ENCODE data around the gene KLHL29. TPM values are rescaled to one million over a fixed set of nuclear protein-coding genes. Genes with fewer than 3 reads are reported as not detected.

KLHL29 gene
- polyA plus RNA-seq, 1 donor from 2014 or later: 42.4 TPM

DNA sequence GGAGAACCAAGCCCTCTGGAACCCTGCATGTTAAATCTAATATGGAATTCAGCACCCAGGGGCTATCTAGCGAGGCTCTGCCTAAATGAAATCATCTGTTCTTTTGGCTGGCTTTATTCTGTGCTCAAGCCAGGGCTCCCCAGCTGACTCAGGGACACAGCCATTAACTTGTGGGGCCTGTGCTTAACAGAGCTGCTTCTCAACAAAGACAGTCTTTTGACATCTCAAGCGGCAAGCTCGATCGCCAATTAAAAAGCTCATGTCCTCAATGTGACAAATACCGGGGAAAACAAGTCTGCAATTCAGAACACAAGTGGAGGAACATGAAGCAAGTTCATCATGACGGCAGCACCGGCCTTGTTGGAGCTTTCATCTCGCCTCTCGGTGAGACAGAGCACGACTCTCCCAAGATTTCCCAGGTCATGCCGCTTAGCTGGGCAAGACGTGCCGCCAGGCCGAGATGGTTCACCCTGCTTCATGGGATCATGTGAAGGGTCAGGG is 64.9 kb downstream of the KLHL29 start:
- Histone ChIP-seq H3K27me3 (ENCODE audit: insufficient read depth, low read depth, low read length) (no peaks in the 10 kb centered on the region), H3K27ac (ENCODE audit: low read length) (no peak overlapping the region), H3K9me3 (ENCODE audit: low read length) (no peaks in the 10 kb centered on the region), H3K4me2 (ENCODE audit: low read length) (no peak overlapping the region), H3F3A (ENCODE audit: insufficient read depth, low read length, poor library complexity, severe bottlenecking) (no peaks in the 10 kb centered on the region), H3K9ac (ENCODE audit: low read length) (no peak overlapping the region), H3K4me3 (ENCODE audit: low read length) (no peak overlapping the region), H2AFZ (ENCODE audit: low read depth, low read length) (no peak overlapping the region), H3K9me2 (ENCODE audit: insufficient read depth, low read length) (no peaks in the 10 kb centered on the region), H4K20me1 (ENCODE audit: insufficient read depth) (no peaks in the 10 kb centered on the region), H3K36me3 (ENCODE audit: insufficient read depth, low read length) (no peaks in the 10 kb centered on the region), H3K79me2 (replicated peaks; ENCODE audit: insufficient read depth, low read length) (no peaks in the 10 kb centered on the region)
- TF ChIP-seq, protein P1, sequence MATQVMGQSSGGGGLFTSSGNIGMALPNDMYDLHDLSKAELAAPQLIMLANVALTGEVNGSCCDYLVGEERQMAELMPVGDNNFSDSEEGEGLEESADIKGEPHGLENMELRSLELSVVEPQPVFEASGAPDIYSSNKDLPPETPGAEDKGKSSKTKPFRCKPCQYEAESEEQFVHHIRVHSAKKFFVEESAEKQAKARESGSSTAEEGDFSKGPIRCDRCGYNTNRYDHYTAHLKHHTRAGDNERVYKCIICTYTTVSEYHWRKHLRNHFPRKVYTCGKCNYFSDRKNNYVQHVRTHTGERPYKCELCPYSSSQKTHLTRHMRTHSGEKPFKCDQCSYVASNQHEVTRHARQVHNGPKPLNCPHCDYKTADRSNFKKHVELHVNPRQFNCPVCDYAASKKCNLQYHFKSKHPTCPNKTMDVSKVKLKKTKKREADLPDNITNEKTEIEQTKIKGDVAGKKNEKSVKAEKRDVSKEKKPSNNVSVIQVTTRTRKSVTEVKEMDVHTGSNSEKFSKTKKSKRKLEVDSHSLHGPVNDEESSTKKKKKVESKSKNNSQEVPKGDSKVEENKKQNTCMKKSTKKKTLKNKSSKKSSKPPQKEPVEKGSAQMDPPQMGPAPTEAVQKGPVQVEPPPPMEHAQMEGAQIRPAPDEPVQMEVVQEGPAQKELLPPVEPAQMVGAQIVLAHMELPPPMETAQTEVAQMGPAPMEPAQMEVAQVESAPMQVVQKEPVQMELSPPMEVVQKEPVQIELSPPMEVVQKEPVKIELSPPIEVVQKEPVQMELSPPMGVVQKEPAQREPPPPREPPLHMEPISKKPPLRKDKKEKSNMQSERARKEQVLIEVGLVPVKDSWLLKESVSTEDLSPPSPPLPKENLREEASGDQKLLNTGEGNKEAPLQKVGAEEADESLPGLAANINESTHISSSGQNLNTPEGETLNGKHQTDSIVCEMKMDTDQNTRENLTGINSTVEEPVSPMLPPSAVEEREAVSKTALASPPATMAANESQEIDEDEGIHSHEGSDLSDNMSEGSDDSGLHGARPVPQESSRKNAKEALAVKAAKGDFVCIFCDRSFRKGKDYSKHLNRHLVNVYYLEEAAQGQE (IDR thresholded peaks at IDR 0.05; ENCODE audit: borderline replicate concordance): no peak
- TF ChIP-seq SMC3 (conservative IDR thresholded peaks at IDR 0.05; ENCODE audit: poor library complexity) (no peak), EZH2 (IDR thresholded peaks at IDR 0.05; ENCODE audit: borderline replicate concordance, insufficient read depth, low read length, poor library complexity, severe bottlenecking) (no peak), MXI1 (conservative IDR thresholded peaks at IDR 0.05; ENCODE audit: poor library complexity, severe bottlenecking) (no peak), TAF1 (IDR thresholded peaks at IDR 0.05; ENCODE audit: low read depth) (no peak), POLR2AphosphoS5 (IDR thresholded peaks at IDR 0.05) (no peak), EP300 (conservative IDR thresholded peaks at IDR 0.05; ENCODE audit: poor library complexity, severe bottlenecking) (no peak), RAD21 (conservative IDR thresholded peaks at IDR 0.05) (no peak)
- TF ChIP-seq, protein P2, sequence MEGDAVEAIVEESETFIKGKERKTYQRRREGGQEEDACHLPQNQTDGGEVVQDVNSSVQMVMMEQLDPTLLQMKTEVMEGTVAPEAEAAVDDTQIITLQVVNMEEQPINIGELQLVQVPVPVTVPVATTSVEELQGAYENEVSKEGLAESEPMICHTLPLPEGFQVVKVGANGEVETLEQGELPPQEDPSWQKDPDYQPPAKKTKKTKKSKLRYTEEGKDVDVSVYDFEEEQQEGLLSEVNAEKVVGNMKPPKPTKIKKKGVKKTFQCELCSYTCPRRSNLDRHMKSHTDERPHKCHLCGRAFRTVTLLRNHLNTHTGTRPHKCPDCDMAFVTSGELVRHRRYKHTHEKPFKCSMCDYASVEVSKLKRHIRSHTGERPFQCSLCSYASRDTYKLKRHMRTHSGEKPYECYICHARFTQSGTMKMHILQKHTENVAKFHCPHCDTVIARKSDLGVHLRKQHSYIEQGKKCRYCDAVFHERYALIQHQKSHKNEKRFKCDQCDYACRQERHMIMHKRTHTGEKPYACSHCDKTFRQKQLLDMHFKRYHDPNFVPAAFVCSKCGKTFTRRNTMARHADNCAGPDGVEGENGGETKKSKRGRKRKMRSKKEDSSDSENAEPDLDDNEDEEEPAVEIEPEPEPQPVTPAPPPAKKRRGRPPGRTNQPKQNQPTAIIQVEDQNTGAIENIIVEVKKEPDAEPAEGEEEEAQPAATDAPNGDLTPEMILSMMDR (IDR thresholded peaks at IDR 0.05; ENCODE audit: poor library complexity, severe bottlenecking): no peak

DNA sequence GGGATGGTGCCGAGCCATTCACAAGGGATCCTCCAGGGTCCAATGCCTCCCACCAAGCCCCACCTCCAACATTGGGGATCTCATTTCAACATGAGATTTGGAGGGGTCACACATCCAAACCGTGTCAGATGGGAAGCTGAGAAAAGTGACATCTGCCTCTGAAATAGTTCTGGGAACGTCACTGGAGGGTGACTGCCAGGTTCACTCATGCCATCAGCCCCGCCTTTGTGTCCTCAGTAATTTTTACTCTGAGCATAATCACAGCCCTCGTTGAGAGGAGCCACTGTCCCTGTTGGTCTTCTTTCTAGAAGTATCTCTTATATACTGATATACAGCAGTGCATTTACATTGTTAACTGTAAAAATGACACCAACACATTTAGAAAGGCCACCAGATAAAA is 67.4 kb downstream of the KLHL29 start:
- Histone ChIP-seq H4K20me1 (ENCODE audit: insufficient read depth) (no peaks in the 10 kb centered on the region), H3F3A (ENCODE audit: insufficient read depth, low read length, poor library complexity, severe bottlenecking) (no peaks in the 10 kb centered on the region), H3K4me2 (ENCODE audit: low read length) (no peak overlapping the region), H3K79me2 (replicated peaks; ENCODE audit: insufficient read depth, low read length) (peaks cover 5% of the 10 kb centered on the region), H3K9me3 (ENCODE audit: low read length) (no peaks in the 10 kb centered on the region), H3K9ac (ENCODE audit: low read length) (no peak overlapping the region), H3K27me3 (ENCODE audit: insufficient read depth, low read depth, low read length) (no peaks in the 10 kb centered on the region), H3K4me3 (ENCODE audit: low read length) (no peak overlapping the region), H2AFZ (ENCODE audit: low read depth, low read length) (no peak overlapping the region), H3K9me2 (ENCODE audit: insufficient read depth, low read length) (no peaks in the 10 kb centered on the region), H3K27ac (ENCODE audit: low read length) (no peak overlapping the region), H3K36me3 (ENCODE audit: insufficient read depth, low read length) (no peaks in the 10 kb centered on the region)
- TF ChIP-seq EZH2 (IDR thresholded peaks at IDR 0.05; ENCODE audit: borderline replicate concordance, insufficient read depth, low read length, poor library complexity, severe bottlenecking): no peak
- no peak for TF ChIP-seq POLR2AphosphoS5 (IDR thresholded peaks at IDR 0.05)
- TF ChIP-seq SMC3 (conservative IDR thresholded peaks at IDR 0.05; ENCODE audit: poor library complexity): no peak
- TF ChIP-seq MXI1 (conservative IDR thresholded peaks at IDR 0.05; ENCODE audit: poor library complexity, severe bottlenecking): no peak
- TF ChIP-seq, protein P2 (IDR thresholded peaks at IDR 0.05; ENCODE audit: poor library complexity, severe bottlenecking): no peak
- no peak for TF ChIP-seq RAD21 (conservative IDR thresholded peaks at IDR 0.05)
- no peak for TF ChIP-seq TAF1 (IDR thresholded peaks at IDR 0.05; ENCODE audit: low read depth)
- TF ChIP-seq, protein P1 (IDR thresholded peaks at IDR 0.05; ENCODE audit: borderline replicate concordance): no peak
- no peak for TF ChIP-seq EP300 (conservative IDR thresholded peaks at IDR 0.05; ENCODE audit: poor library complexity, severe bottlenecking)
